ENCODE data around the gene RIPOR3. TPM values are rescaled to one million over a fixed set of nuclear protein-coding genes. Genes with fewer than 3 reads are reported as not detected.
A peak's percentile ranks its signal among the peaks of the same experiment; 100 is the strongest.

The RIPOR3 gene
- total and polyA plus RNA-seq, 9 of the 15 experiments (the other 6 are each of a cell fraction or from before 2014, with no cell fraction given) = 3.3 to 62.7 (median 21.4) TPM

DNA sequence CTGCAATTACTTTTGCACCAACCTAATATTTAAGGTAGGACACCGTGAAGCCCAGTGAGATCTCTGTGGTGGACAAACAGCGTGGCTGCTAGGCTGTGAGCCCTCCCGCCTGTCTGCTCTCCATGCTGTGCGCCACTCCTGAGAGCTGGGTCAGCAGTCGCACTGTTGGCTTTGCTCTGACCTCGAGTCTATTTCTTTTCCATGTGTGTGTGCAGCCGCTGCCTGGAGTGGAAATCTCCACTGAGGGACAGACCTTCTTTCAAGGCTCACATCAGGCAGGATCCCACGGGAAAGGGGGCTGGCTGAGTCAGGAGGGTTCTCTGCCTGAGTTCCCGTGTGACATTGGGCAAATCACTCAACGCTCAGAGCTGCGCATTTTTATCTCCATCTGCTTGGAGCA is 27.1 kb downstream of the RIPOR3 start (continued):
- TF ChIP-seq, protein P1, sequence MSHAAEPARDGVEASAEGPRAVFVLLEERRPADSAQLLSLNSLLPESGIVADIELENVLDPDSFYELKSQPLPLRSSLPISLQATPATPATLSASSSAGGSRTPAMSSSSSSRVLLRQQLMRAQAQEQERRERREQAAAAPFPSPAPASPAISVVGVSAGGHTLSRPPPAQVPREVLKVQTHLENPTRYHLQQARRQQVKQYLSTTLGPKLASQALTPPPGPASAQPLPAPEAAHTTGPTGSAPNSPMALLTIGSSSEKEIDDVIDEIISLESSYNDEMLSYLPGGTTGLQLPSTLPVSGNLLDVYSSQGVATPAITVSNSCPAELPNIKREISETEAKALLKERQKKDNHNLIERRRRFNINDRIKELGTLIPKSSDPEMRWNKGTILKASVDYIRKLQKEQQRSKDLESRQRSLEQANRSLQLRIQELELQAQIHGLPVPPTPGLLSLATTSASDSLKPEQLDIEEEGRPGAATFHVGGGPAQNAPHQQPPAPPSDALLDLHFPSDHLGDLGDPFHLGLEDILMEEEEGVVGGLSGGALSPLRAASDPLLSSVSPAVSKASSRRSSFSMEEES (CRISPR knock-in tag; IDR thresholded peaks at IDR 0.05) = no peak
- TF ChIP-seq, protein P2, sequence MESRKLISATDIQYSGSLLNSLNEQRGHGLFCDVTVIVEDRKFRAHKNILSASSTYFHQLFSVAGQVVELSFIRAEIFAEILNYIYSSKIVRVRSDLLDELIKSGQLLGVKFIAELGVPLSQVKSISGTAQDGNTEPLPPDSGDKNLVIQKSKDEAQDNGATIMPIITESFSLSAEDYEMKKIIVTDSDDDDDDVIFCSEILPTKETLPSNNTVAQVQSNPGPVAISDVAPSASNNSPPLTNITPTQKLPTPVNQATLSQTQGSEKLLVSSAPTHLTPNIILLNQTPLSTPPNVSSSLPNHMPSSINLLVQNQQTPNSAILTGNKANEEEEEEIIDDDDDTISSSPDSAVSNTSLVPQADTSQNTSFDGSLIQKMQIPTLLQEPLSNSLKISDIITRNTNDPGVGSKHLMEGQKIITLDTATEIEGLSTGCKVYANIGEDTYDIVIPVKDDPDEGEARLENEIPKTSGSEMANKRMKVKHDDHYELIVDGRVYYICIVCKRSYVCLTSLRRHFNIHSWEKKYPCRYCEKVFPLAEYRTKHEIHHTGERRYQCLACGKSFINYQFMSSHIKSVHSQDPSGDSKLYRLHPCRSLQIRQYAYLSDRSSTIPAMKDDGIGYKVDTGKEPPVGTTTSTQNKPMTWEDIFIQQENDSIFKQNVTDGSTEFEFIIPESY (CRISPR knock-in tag; IDR thresholded peaks at IDR 0.05) = peak; percentile 92

DNA sequence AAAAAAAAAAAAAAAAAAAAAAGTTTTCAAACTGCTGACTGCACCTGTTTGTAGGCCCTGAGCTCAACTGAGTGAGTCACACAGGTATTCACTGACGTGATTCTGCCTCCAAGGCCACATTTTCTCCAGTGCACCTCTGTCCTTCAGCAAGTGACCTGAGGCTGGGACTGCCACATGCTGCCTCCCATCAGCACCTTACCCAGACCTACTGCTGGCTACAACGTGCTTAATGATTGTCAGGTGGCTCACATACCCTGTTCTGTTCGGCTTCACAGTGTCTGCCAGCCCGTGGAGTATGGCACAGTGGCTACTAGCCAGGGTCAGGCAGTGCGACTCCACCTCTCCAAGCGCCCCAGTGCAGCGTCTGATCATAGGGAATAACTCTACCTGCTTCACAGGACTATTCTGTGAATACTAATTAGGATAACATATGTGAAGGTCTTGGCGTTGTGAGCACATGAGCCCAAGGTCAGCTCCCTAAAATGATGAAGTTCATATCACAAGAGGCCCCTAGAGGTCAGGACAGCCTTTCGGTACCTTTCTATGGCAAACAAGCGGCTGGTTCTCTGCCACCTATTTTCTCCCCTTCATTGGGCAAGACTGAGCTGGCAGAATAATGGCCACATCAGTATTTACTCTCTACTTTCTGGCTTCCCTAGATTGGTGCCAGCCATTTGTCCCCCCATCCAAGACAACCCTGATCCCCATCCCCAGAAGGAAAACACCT is 28.1 kb downstream of the RIPOR3 start:
- BruUV-seq (replicated peaks) = no TSS peak
- H3K27me3 ChIP-seq (ENCODE audit: control insufficient read depth in 2 of 2, insufficient read depth in 2 of 2, low read length in 2 of 2) = no peaks in the 10 kb centered on the region
- DNase-seq (ENCODE audit: extremely low read depth in 1 of 4, low spot score in 3 of 4) (peak in 1 of 4 experiments; percentile 40), FAIRE-seq (peak; percentile 19), ATAC-seq (peak; percentile 40)
- no peaks in the 10 kb centered on the region for H3K9me3 ChIP-seq (replicated peaks; ENCODE audit: control insufficient read depth, insufficient read depth, low read depth, low read length)
- no peak overlapping the region for H3K4me3 ChIP-seq
- POLR2A ChIA-PET = interaction anchor here (0.6 to 1.2 kb wide), 2 partner anchors 36 to 41 kb away, joined by 3 read pairs; no protein-coding TSS in a partner anchor
- H3K4me2 ChIP-seq (ENCODE audit: insufficient read depth, low read length) = no peak overlapping the region
- intact Hi-C loops (cut with micrococcal nuclease) = loop anchor here (5.0 kb wide), 2 partner anchors 49 to 79 kb away; no protein-coding TSS in a partner anchor
- peaks cover 90% of the 10 kb centered on the region for H3K79me2 ChIP-seq (ENCODE audit: control insufficient read depth, insufficient read depth, low read length)
- CTCF ChIA-PET (ENCODE audit: low intra/inter-chr PET ratio) = interaction anchor here (0.7 to 1.3 kb wide), 3 partner anchors 51 to 124 kb away, joined by 3 to 8 read pairs (median 8); no protein-coding TSS in a partner anchor
- peaks cover 5% of the 10 kb centered on the region for H3K9me1 ChIP-seq (ENCODE audit: control insufficient read depth, insufficient read depth, low read length)
- H4K20me1 ChIP-seq (replicated peaks; ENCODE audit: control insufficient read depth, insufficient read depth, low read length) = peaks cover 32% of the 10 kb centered on the region; the same call in 1 of the 2 replicates
- H3K27ac ChIP-seq (ENCODE audit: extremely low read depth, low read depth, low read length) = no peak overlapping the region
- H3K4me1 ChIP-seq (replicated peaks in 1 of 2; ENCODE audit: control insufficient read depth in 2 of 2, insufficient read depth in 2 of 2, low read length in 2 of 2) = peaks cover 47 to 52% of the 10 kb centered on the region in 2 experiments
- H3K36me3 ChIP-seq (ENCODE audit: control insufficient read depth, insufficient read depth, low read length) = peaks cover 40% of the 10 kb centered on the region; the same call in 2 of the 3 replicates
- in situ Hi-C loops (cut with MboI) = no loop called here
- no peak overlapping the region for H2AFZ ChIP-seq (ENCODE audit: low read depth, low read length)
- 75% methylated on average over 10 of the region's 10 CpGs for WGBS (ENCODE audit: insufficient coverage, low coverage, missing lambda C conversion rate)
- H3K9ac ChIP-seq (ENCODE audit: insufficient read depth in 1 of 2, low read depth in 2 of 2, low read length in 2 of 2) = peak overlapping the region in 1 of 2 experiments; percentile 73; a peak in 1 of 4 replicates
- TF ChIP-seq REST (IDR thresholded peaks at IDR 0.05; ENCODE audit: borderline replicate concordance) (peak; percentile 52; the same call in 1 of the 2 replicates), REST (CRISPR knock-in tag; IDR thresholded peaks at IDR 0.05; ENCODE audit: low read depth) (no peak), ZNF165 (CRISPR knock-in tag; IDR thresholded peaks at IDR 0.05; ENCODE audit: borderline replicate concordance) (no peak)

Measured in K562 (cell line).